IPS-15b (cell line): ENCODE measurements around the gene ZNF182.
"Not testable (repeated sequence)": the region's sequence is repeated elsewhere in the genome, so short reads cannot be mapped to it uniquely, and the experiment has no call there.

Experiments used
- H3K27me3 ChIP-seq: one replicate; pipeline ENCODE4 v1.6.1; 2013; ENCODE audit warnings: low read length; ENCODE audit not compliant: control insufficient read depth, insufficient read depth
- H3K36me3 ChIP-seq: one replicate; pipeline ENCODE4 v1.6.1; 2013; ENCODE audit warnings: low read length; ENCODE audit not compliant: control insufficient read depth, insufficient read depth
- H3K4me1 ChIP-seq: one replicate; pipeline ENCODE4 v1.6.1; 2013; ENCODE audit warnings: mild to moderate bottlenecking, low read length; ENCODE audit not compliant: control insufficient read depth, insufficient read depth
- H3K4me3 ChIP-seq: one replicate; pipeline ENCODE4 v1.5.1; 2013; ENCODE audit warnings: low read depth, low read length
- H3K9ac ChIP-seq: one replicate; pipeline ENCODE4 v1.6.1; 2013; ENCODE audit warnings: low read depth, mild to moderate bottlenecking, low read length
- H3K9me3 ChIP-seq: one replicate; pipeline ENCODE4 v1.6.1; 2013; ENCODE audit warnings: mild to moderate bottlenecking, low read length; ENCODE audit not compliant: control insufficient read depth, insufficient read depth

ZNF182 gene

DNA sequence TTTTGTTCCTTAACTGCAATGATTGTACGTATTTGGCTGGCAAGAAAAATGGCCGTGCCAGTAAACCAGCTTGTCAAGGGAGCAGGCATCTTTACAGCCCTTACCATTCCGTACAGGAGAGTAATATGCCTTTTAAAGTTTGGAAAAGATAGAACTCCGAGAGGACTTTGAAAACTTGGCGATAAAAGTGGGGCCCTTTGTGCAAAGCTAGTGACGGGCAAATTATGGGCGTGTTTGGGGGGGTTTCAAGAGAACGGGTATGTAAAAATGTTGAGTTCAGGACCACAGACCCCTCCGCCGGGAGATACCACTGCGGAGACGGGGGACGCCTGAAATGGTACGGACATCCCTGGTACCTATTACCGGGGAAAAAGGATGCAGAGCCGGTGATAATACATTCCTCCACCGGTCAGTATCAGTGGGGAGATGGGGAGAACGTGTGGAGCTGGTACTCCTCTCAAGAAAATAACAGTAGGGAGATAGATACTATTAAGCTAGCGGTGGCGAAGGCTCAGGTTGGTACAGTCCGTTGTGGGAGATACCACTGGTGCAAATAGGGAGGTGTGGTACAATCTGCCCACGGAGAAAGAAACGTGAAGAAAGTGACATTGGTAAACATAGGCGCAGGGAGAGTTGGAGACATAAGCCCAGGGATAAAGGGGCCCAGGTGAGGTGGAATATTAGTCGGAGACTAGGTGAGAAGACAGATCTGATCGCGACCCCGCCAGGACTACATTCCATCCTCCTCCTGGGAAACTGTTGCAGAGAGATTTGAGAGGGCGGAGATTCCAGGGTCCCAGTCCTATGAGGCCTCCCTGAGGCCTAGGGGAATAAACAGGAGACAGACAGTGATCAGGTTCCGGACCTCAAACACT is 17.5 kb upstream of the ZNF182 start:
- H3K9ac ChIP-seq, result peak overlapping the region; percentile 99
- no peaks in the 10 kb centered on the region for H3K9me3 ChIP-seq
- H3K36me3 ChIP-seq, result no peaks in the 10 kb centered on the region
- H3K4me3 ChIP-seq, result peak overlapping the region; percentile 84
- H3K27me3 ChIP-seq, result no peaks in the 10 kb centered on the region
- no peaks in the 10 kb centered on the region for H3K4me1 ChIP-seq

DNA sequence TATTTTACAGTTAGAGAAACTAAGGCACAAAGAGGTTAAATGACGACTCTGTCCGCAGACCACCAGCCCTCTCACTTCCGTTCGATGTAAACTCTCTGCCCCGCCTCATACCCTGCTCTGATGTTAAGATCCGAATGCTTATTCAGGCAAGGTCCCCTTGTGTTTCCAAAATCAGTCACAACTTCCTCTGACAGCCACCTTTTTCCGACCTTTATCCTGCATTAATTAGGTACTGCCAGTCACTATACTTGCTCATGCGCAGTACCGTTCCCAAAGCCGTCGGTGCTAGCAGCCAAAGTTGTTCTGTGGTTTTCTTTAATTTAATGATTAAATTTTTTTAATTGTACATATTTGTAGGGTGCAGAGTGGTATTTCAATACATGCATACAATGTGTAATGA is 16.7 kb upstream of the ZNF182 start:
- not testable (repeated sequence) for H3K4me1 ChIP-seq, H3K9me3 ChIP-seq, H3K36me3 ChIP-seq, H3K27me3 ChIP-seq, H3K9ac ChIP-seq
- peak overlapping the region; percentile 84 for H3K4me3 ChIP-seq

DNA sequence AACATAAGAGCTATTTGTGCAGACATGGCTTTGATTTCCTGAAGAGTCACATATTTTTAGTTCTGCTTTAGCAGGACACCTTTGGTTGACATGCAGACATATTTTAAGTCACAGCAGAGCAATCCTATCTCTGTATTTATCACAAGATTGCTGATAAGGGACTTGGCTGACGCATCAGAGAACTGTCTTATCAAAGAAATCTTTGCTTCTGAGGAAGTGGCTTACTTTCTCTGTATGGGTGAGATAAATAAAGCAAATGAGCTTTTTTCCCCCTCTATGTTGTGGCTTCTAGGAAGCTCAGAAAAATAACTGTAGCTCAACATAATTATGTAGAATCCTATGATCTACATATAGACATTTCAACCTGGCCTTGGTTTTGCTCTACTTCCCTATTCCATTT is 16.1 kb upstream of the ZNF182 start:
- not testable (repeated sequence) for H3K4me1 ChIP-seq, H3K4me3 ChIP-seq, H3K36me3 ChIP-seq, H3K9ac ChIP-seq, H3K27me3 ChIP-seq, H3K9me3 ChIP-seq

DNA sequence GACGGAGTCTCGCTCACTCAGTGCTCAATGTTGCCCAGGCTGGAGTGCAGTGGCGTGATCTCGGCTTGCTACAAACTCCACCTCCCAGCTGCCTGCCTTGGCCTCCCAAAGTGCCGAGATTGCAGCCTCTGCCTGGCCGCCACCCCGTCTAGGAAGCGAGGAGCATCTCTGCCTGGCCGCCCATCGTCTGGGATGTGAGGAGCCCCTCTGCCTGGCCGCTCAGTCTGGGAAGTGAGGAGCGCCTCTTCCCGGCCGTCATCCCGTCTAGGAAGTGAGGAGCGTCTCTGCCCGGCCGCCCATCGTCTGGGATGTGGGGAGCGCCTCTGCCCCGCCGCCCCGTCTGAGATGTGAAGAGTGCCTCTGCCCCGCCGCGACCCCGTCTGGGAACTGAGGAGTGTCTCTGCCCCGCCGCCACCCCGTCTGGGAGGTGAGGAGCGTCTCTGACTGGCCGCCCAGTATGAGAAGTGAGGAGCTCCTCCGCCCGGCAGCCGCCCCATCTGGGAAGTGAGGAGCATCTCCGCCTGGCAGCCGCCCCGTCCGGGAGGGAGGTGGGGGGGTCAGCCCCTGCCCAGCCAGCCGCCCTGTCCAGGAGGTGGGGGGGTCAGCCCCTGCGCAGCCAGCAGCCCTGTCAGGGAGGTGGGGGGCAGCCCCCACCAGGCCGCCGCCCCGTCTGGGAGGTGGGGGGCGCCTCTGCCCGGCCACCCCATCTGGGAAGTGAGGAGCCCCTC is 13.0 kb upstream of the ZNF182 start:
- not testable (repeated sequence) for H3K4me1 ChIP-seq, H3K9me3 ChIP-seq, H3K36me3 ChIP-seq, H3K4me3 ChIP-seq, H3K9ac ChIP-seq, H3K27me3 ChIP-seq

DNA sequence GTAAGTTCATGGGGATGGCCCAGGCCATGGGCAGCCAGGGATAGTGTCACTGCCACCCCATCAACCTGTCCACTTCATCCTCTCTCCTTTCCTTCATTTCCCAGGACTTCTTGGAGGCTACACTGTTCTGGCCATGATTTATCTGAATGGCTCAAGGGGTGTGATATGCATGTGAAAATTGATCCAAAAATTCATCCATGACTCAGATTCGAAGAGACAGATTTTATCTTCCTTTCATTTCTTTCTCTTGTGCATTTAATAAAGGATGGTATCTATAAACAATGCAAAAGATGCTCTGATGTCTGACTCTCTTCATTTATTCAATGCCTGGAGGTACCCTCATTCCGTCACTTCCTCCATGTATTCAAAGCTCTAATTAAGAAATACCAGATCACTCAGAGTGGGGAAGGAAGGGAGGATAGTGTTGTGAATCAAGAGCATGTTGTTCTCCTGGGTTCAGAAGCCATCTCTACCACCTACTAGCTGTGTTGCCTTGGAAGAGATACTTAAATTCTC is 5.7 kb upstream of the ZNF182 start:
- H3K36me3 ChIP-seq, H3K4me3 ChIP-seq, H3K9me3 ChIP-seq, H3K4me1 ChIP-seq, H3K27me3 ChIP-seq, H3K9ac ChIP-seq: not testable (repeated sequence)

DNA sequence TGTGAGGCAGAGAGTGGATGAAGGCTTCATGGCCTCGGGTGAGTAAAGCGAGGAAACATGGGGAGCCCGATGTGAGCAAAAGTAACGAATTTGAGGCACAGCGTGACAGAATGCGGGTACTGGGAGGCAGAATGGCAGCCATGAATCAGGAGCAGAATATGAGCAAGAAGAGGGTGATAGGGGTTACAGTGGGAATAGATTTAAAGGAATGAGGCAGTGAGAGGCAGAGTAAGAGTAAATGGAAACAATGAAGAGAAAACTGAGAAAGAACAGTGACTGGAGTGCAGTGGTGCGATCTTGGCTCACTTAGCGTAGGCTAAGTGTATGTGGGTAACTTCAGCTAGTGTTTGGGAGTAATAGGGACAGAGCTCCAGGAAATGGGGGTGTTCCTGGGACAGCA is 2.9 kb upstream of the ZNF182 start, which contains the start of gene SPACA5:
SPACA5 (plus strand) TSS at position 301 of the 400 bp plus-strand sequence. CDS start 815 bp downstream, outside the sequence.
- H3K27me3 ChIP-seq, H3K9ac ChIP-seq, H3K4me1 ChIP-seq, H3K36me3 ChIP-seq, H3K4me3 ChIP-seq, H3K9me3 ChIP-seq: not testable (repeated sequence)

DNA sequence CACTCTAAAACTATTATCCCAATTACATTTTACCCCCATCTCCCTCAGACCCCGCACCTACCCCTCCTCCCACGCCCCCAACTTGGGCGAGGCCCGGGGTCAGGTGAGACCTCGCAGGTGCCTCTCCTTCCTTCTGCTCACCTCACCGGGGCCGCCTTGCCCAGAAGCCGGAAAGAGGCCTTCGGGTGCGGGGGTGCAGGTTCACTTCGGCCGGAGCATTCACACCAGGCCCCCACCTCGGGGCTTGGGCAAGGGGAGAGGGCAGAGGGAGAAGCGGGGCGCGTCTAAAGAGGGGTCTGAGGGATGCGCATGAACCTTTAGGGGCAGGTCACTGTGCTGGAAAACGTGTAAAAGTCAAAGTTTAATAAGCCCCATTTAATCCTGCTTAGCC is 427 bp downstream of the ZNF182 start:
- Histone ChIP-seq H3K36me3 (no peaks in the 10 kb centered on the region), H3K9me3 (no peaks in the 10 kb centered on the region), H3K4me3 (peak overlapping the region; percentile 81), H3K9ac (peak overlapping the region; percentile 60), H3K4me1 (no peaks in the 10 kb centered on the region), H3K27me3 (no peaks in the 10 kb centered on the region)

DNA sequence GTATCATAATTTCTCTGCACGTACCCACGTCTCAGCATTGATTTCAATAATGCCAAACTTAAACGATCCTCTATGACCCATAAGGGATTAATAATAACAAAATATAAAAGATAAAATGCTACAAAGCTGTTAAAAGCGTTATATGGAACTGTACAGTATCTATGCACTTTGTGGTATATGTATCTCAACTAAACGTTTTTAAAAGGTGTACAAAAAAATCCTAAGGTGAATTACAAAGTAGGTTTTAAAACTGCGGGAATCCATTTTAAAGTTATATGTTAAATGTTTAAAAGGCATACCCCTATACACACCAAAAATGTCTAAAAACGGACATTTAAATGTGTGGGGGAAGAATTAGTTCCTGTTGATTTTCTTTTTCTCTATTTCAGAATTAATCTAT is 860 bp downstream of the ZNF182 start:
- Histone ChIP-seq H3K9me3 (no peaks in the 10 kb centered on the region), H3K36me3 (no peaks in the 10 kb centered on the region), H3K4me1 (no peaks in the 10 kb centered on the region), H3K27me3 (no peaks in the 10 kb centered on the region), H3K4me3 (peak overlapping the region; percentile 81), H3K9ac (no peak overlapping the region)

DNA sequence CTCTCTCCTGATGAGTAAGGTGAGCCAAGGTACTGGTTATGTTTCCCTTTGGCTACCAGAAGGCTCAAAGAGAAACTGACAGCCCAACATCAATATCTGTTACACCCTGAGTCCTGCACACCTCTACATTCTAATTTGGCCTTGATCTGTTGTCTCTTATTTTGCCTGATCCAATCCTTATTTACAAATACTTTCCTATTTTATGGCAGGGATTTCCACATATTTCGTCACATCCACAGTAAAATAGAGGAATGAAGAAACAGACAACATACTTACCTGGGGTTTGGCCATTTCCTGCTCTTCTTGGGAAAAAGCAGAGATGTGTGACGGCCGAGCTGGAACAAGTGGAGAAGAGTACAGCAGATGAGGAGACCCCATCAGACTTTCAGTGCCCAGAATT is 1.5 kb downstream of the ZNF182 start:
- Histone ChIP-seq H3K4me3 (no peak overlapping the region), H3K36me3 (no peaks in the 10 kb centered on the region), H3K27me3 (no peaks in the 10 kb centered on the region), H3K9me3 (no peaks in the 10 kb centered on the region), H3K9ac (no peak overlapping the region), H3K4me1 (no peaks in the 10 kb centered on the region)

DNA sequence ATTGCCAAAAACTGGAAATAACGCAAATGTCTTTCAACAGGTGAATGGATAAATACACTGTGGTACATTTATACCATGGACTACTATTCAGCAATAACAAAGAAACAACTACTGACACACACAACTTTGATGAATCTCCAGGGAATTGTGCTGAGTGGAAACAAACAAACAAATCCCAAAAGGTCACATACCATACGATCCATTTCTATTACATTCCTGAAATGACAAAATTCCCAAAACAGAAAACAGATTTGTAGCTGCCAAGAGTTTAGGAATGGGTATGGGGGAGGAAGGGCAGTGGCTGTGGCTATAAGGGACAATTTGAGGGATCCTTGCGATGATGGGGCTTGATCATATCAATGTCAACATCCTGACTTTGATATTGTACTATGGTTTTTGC is 2.5 kb downstream of the ZNF182 start:
- peaks cover 2% of the 10 kb centered on the region for H3K36me3 ChIP-seq
- H3K9ac ChIP-seq, result no peak overlapping the region
- H3K9me3 ChIP-seq, result no peaks in the 10 kb centered on the region

DNA sequence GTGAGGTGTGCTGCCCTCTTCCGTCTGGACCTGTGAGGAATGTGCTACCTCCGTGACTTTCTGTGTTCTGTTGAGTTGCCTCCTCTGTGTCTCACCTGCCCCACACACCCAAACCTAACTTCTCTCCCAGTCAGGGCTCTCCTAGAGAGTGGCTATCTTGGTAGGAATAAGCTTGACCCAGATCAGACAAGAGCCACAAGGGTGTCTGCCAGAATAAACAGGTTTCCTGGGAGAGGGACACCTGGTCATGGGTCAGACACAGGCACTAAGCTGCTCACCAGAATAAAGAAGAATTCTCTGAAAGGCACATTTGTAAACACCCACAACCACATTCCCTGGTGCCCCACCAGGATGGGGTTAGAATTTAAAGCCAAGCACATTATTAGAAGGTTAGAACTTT is 11.1 kb downstream of the ZNF182 start:
- Histone ChIP-seq H3K4me3 (no peak overlapping the region), H3K4me1 (no peaks in the 10 kb centered on the region), H3K9ac (no peak overlapping the region), H3K27me3 (no peaks in the 10 kb centered on the region), H3K36me3 (peaks cover 2% of the 10 kb centered on the region), H3K9me3 (peaks cover 4% of the 10 kb centered on the region)

More for the DNA sequence above, 2.5 kb downstream of the ZNF182 start:
- H3K4me1 ChIP-seq, result no peaks in the 10 kb centered on the region
- H3K4me3 ChIP-seq, result no peak overlapping the region
- no peaks in the 10 kb centered on the region for H3K27me3 ChIP-seq

DNA sequence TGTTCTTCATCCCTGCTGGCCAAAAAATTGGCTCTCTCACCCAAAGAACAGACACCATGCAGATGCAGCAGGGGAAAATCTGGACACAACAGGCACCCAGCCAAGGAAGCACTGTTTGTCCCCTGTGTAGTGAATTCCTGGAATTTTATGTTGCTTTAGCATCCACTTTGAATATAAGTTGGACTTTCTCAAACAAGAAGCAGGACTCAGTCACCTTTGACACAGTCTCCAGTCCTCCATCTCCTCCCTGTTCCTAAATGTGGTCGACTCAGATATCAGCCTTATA is 11.8 kb downstream of the ZNF182 start:
- peaks cover 4% of the 10 kb centered on the region for H3K9me3 ChIP-seq

More for the DNA sequence above, 11.8 kb downstream of the ZNF182 start:
- H3K36me3 ChIP-seq, result peaks cover 2% of the 10 kb centered on the region
- H3K4me1 ChIP-seq, result no peaks in the 10 kb centered on the region
- no peak overlapping the region for H3K9ac ChIP-seq
- no peak overlapping the region for H3K4me3 ChIP-seq
- no peaks in the 10 kb centered on the region for H3K27me3 ChIP-seq
